Neural cell (in vitro differentiated cells): ENCODE measurements around the gene NCR2. TPM values are rescaled to one million over a fixed set of nuclear protein-coding genes. Genes with fewer than 3 reads are reported as not detected.

ENCODE experiments used
- H2AFZ ChIP-seq: fragments of 200-600, 300-800 bp; sonication (generic), shearing (Covaris generic); 2 replicates; pipeline ENCODE4 v1.6.0; 2014; ENCODE audit warnings: low read depth, mild to moderate bottlenecking, antibody characterized with exemption, low read length, moderate library complexity
- H3F3A ChIP-seq: fragments of 200-600 bp; shearing (Covaris generic); 2 replicates; pipeline ENCODE4 v1.6.1; 2016; ENCODE audit warnings: mild to moderate bottlenecking, moderate library complexity, mixed read lengths, antibody characterized with exemption, low read length; ENCODE audit not compliant: insufficient read depth, poor library complexity, severe bottlenecking
- H3K27ac ChIP-seq: fragments of 200-600, 300-800 bp; sonication (generic), shearing (Covaris generic); 2 replicates; pipeline ENCODE4 v1.5.1; 2014; ENCODE audit warnings: mild to moderate bottlenecking, low read length, moderate library complexity
- H3K27me3 ChIP-seq: fragments of 300-800, 200-600 bp; sonication (generic), shearing (Covaris generic); 2 replicates; pipeline ENCODE4 v1.6.0; 2014; ENCODE audit warnings: mild to moderate bottlenecking, low read depth, low read length, moderate library complexity; ENCODE audit not compliant: insufficient read depth
- H3K36me3 ChIP-seq: fragments of 300-800, 200-600 bp; sonication (generic), shearing (Covaris generic); 2 replicates; pipeline ENCODE4 v1.5.1; 2014; ENCODE audit warnings: mild to moderate bottlenecking, antibody characterized with exemption, low read length, moderate library complexity; ENCODE audit not compliant: insufficient read depth
- H3K4me2 ChIP-seq: fragments of 300-800, 200-600 bp; sonication (generic), shearing (Covaris generic); 2 replicates; pipeline ENCODE4 v1.6.0; 2014; ENCODE audit warnings: mild to moderate bottlenecking, low read length
- H3K4me3 ChIP-seq: fragments of 300-800, 200-600 bp; sonication (generic), shearing (Covaris generic); 2 replicates; pipeline ENCODE4 v1.5.1; 2014; ENCODE audit warnings: mild to moderate bottlenecking, low read length, moderate library complexity
- H3K79me2 ChIP-seq: fragments of 200-600 bp; shearing (Covaris generic); replicated peaks from 2 replicates; pipeline ENCODE4 v1.6.0; 2014; ENCODE audit warnings: mild to moderate bottlenecking, low read length, moderate library complexity; ENCODE audit not compliant: insufficient read depth
- H3K9ac ChIP-seq: fragments of 300-800, 200-600 bp; sonication (generic), shearing (Covaris generic); 2 replicates; pipeline ENCODE4 v1.6.1; 2016; ENCODE audit warnings: mild to moderate bottlenecking, low read length, mixed read lengths
- H3K9me2 ChIP-seq: fragments of 200-600 bp; shearing (Covaris generic); 2 replicates; pipeline ENCODE4 v1.6.1; 2016; ENCODE audit warnings: mild to moderate bottlenecking, low read length, mixed read lengths; ENCODE audit not compliant: insufficient read depth
- H3K9me3 ChIP-seq: fragments of 200-600, 300-800 bp; sonication (generic), shearing (Covaris generic); 2 replicates; pipeline ENCODE4 v1.6.1; 2016; ENCODE audit warnings: mild to moderate bottlenecking, mixed run types, low read length, moderate library complexity, mixed read lengths
- H4K20me1 ChIP-seq: fragments of 200-600 bp; shearing (Covaris generic); 2 replicates; pipeline ENCODE4 v1.6.1; 2016; ENCODE audit warnings: mild to moderate bottlenecking, mixed run types; ENCODE audit not compliant: insufficient read depth
- REST ChIP-seq: IDR thresholded peaks from 2 replicates; pipeline ENCODE4 v1.6.1; 2012; ENCODE audit warnings: borderline replicate concordance
- polyA plus RNA-seq: library from polyadenylated mRNA; depleted of rRNA; stranded (reverse); fragments of >200 nt; gene quantifications from 2 replicates; pipeline ENCODE4 v1.2.3, GENCODE V29; 2014
- small RNA-seq, 3 experiments: library from RNA; depleted of rRNA; stranded (forward); fragments of <200 nt; gene quantifications; one replicate each; pipeline ENCODE3, GENCODE V24; 2012

The NCR2 gene
- polyA plus RNA-seq, 1 donor from 2014 or later = not detected

GRCh38 chr6:41399424-41399823 lies 64.0 kb downstream of the NCR2 start:
- Histone ChIP-seq H3F3A (no peaks in the 10 kb centered on the region), H3K4me2 (no peak overlapping the region), H3K27ac (no peak overlapping the region), H4K20me1 (no peaks in the 10 kb centered on the region), H3K79me2 (no peaks in the 10 kb centered on the region), H3K4me3 (no peak overlapping the region), H3K9ac (no peak overlapping the region), H3K27me3 (no peaks in the 10 kb centered on the region), H3K9me2 (no peaks in the 10 kb centered on the region), H2AFZ (no peak overlapping the region), H3K9me3 (no peaks in the 10 kb centered on the region), H3K36me3 (no peaks in the 10 kb centered on the region)
- TF ChIP-seq REST = no peak

Small RNAs within 50 kb of the gene (small RNA-seq; reads per million reads assigned to genes)
- gene RNU6-643P = 0 reads per million in 3 experiments

Other genes starting within 250 kb of the NCR2 start
- gene TREML1, start 181.3 kb upstream of the NCR2 start, polyA plus RNA-seq = not detected in 2 replicates
- gene TREM2, start 172.5 kb upstream of the NCR2 start, polyA plus RNA-seq = not detected in 2 replicates
- gene TREML2, start 134.5 kb upstream of the NCR2 start, polyA plus RNA-seq = not detected in 2 replicates
- gene TREML4, start 107.3 kb upstream of the NCR2 start, polyA plus RNA-seq = not detected in 2 replicates
- gene TREM1, start 48.9 kb upstream of the NCR2 start, polyA plus RNA-seq = not detected in 2 replicates
- gene FOXP4, start 210.8 kb downstream of the NCR2 start, polyA plus RNA-seq = 7.1 and 9.7 TPM in 2 replicates